Measurements from ENCODE around the gene SCG3.

GRCh38 chr15:51731549-51732267, 50.4 kb downstream of the SCG3 start:
- TF ChIP-seq CTCF (conservative IDR thresholded peaks at IDR 0.05; ENCODE audit: low read depth, low read length) (no peak), EZH2phosphoT487 (IDR thresholded peaks at IDR 0.05; ENCODE audit: borderline replicate concordance, low read length) (no peak), EZH2 (IDR thresholded peaks at IDR 0.05; ENCODE audit: low read length, unreplicated experiment) (no peak)

Measured in PC-3 (cell line).